K562 (cell line): Measurements from ENCODE around the gene KLHL29. TPM values are rescaled to one million over a fixed set of nuclear protein-coding genes. Genes with fewer than 3 reads are reported as not detected.

Experiments
- ATAC-seq: fragments of 200-7000 bp; cut with Tn5 transposase; 3 replicates; pipeline ENCODE4 v1.9.1; 2020; ENCODE audit warnings: moderate library complexity
- BruUV-seq: library from RNA; stranded (reverse); fragments of 400-500 nt; replicated peaks from 2 replicates; lab custom pipeline; 2021; lab: Mats Ljungman, UMichigan
- CTCF ChIA-PET: fragments of 300-600 bp; formaldehyde crosslinking; extraction: SDS; loops from one replicate; lab custom pipeline; 2021; ENCODE audit warnings: low intra/inter-chr PET ratio; lab: Yijun Ruan, JAX
- POLR2A ChIA-PET: fragments of 300-600, 350-650 bp; sonication (Branson Sonifier 250); formaldehyde crosslinking; extraction: SDS; loops from one replicate; lab custom pipeline; 2021; ENCODE audit warnings: antibody characterized with exemption, inconsistent platforms; lab: Yijun Ruan, JAX
- DNase-seq, 4 experiments: peaks; one replicate each; pipeline versions ENCODE4 v3.0.0 to v3.0.0-alpha.2; 2011 to 2018; ENCODE audit warnings: low spot score in 3 of 4, mixed read lengths in 3 of 4; ENCODE audit errors: extremely low read depth in 1 of 4
- FAIRE-seq: peaks from 2 replicates; lab custom pipeline; 2011; peaks lifted over from hg19 to GRCh38; lab: Jason Lieb, UNC
- H2AFZ ChIP-seq: 2 replicates; pipeline ENCODE4 v1.6.0; 2011; ENCODE audit warnings: low read depth, low read length, control low read depth, inconsistent platforms
- H3K27ac ChIP-seq: fragments of 200-600 bp; 3 replicates; pipeline ENCODE4 v1.8.0; 2011; ENCODE audit warnings: low read depth, mild to moderate bottlenecking, control low read depth, inconsistent platforms, low read length, moderate library complexity, mixed read lengths; ENCODE audit errors: extremely low read depth
- H3K27me3 ChIP-seq, 2 experiments: fragments of 300-600 bp in 1 of 2; 2 replicates in 1 of 2; 3 replicates in 1 of 2; pipeline versions ENCODE4 v1.6.0 to v1.8.0; 2011; ENCODE audit warnings: inconsistent platforms in 2 of 2, low read length in 2 of 2, mild to moderate bottlenecking in 1 of 2, mixed read lengths in 1 of 2, moderate library complexity in 1 of 2; ENCODE audit not compliant: control insufficient read depth in 2 of 2, insufficient read depth in 2 of 2
- H3K36me3 ChIP-seq: fragments of 300-600 bp; 3 replicates; pipeline ENCODE4 v1.8.0; 2011; ENCODE audit warnings: mild to moderate bottlenecking, low read length, inconsistent platforms; ENCODE audit not compliant: control insufficient read depth, insufficient read depth
- H3K4me1 ChIP-seq, 2 experiments: fragments of 200-600 bp in 1 of 2; replicated peaks in 1 of 2; 2 replicates in 1 of 2; 3 replicates in 1 of 2; pipeline versions ENCODE4 v1.5.1 to v1.8.0; 2011; ENCODE audit warnings: inconsistent platforms in 2 of 2, low read length in 2 of 2, mild to moderate bottlenecking in 1 of 2, mixed read lengths in 1 of 2, moderate library complexity in 1 of 2; ENCODE audit not compliant: control insufficient read depth in 2 of 2, insufficient read depth in 2 of 2
- H3K4me2 ChIP-seq: 2 replicates; pipeline ENCODE4 v1.6.1; 2011; ENCODE audit warnings: low read length, control low read depth, inconsistent platforms, mixed read lengths; ENCODE audit not compliant: insufficient read depth
- H3K4me3 ChIP-seq: fragments of 200-600 bp; sonication (generic), shearing (Covaris generic); 2 replicates; pipeline ENCODE4 v1.5.1; 2016; ENCODE audit warnings: control low read depth, inconsistent platforms
- H3K79me2 ChIP-seq: fragments of 200-600 bp; 3 replicates; pipeline ENCODE4 v1.8.0; 2011; ENCODE audit warnings: low read length, inconsistent platforms; ENCODE audit not compliant: control insufficient read depth, insufficient read depth
- H3K9ac ChIP-seq, 2 experiments: 2 replicates each; pipeline versions ENCODE4 v1.6.0 to v1.6.1; 2011; ENCODE audit warnings: low read depth in 2 of 2, low read length in 2 of 2, control low read depth in 1 of 2, inconsistent platforms in 1 of 2, mild to moderate bottlenecking in 1 of 2, mixed read lengths in 1 of 2; ENCODE audit not compliant: insufficient read depth in 1 of 2
- H3K9me1 ChIP-seq: one replicate; pipeline ENCODE4 v1.6.0; 2011; ENCODE audit warnings: inconsistent platforms, mild to moderate bottlenecking, low read length, moderate library complexity; ENCODE audit not compliant: control insufficient read depth, insufficient read depth
- H3K9me3 ChIP-seq: replicated peaks from 2 replicates; pipeline ENCODE4 v1.5.1; 2011; ENCODE audit warnings: low read depth, low read length, inconsistent platforms; ENCODE audit not compliant: control insufficient read depth, insufficient read depth
- H4K20me1 ChIP-seq: replicated peaks from 2 replicates; pipeline ENCODE4 v1.6.1; 2011; ENCODE audit warnings: low read length, inconsistent platforms, mixed read lengths; ENCODE audit not compliant: control insufficient read depth, insufficient read depth
- CAMTA2 ChIP-seq: fragments of 250-450 bp; sonication (Bioruptor Pico); conservative IDR thresholded peaks from 2 replicates; pipeline ENCODE4 v1.5.1; 2022
- CGGBP1 ChIP-seq: fragments of 250-450 bp; sonication (Bioruptor Pico); IDR thresholded peaks from 2 replicates; pipeline ENCODE4 v1.9.0; 2021; ENCODE audit warnings: mild to moderate bottlenecking
- CHAMP1 ChIP-seq: fragments of 450-650 bp; IDR thresholded peaks from 2 replicates; pipeline ENCODE4 v1.6.1; 2016; ENCODE audit warnings: mild to moderate bottlenecking
- MAFG ChIP-seq: fragments of 450-650 bp; conservative IDR thresholded peaks from 2 replicates; pipeline ENCODE4 v1.6.1; 2016; ENCODE audit warnings: missing genetic modification characterization, missing compliant biosample characterization
- TCF15 ChIP-seq: fragments of 250-450 bp; sonication (Bioruptor Pico); IDR thresholded peaks from 2 replicates; pipeline ENCODE4 v1.8.0; 2022; ENCODE audit warnings: moderate library complexity, mild to moderate bottlenecking, inconsistent platforms
- ZNF121 ChIP-seq: sonication (generic); formaldehyde crosslinking; conservative IDR thresholded peaks from 2 replicates; pipeline ENCODE4 v1.8.0; 2022; ENCODE audit warnings: missing genetic modification reagents
- WGBS: fragments of 100-300 bp; shearing (Covaris generic); methylation state at CpG from one replicate; pipeline ENCODE4 v1.1.6; 2016; ENCODE audit warnings: low coverage, mixed read lengths; ENCODE audit not compliant: insufficient coverage; ENCODE audit errors: missing lambda C conversion rate; 5-methylcytosine and 5-hydroxymethylcytosine counted together
- in situ Hi-C: fragments of 300-500 bp; cut with MboI; formaldehyde crosslinking; loops from 4 replicates; pipeline ENCODE4 v1.15.0; 2018; ENCODE audit warnings: inconsistent platforms, mixed read lengths
- intact Hi-C: fragments of 100-400 bp; cut with micrococcal nuclease; formaldehyde crosslinking; loops from 2 replicates; pipeline ENCODE4 v1.14.2; 2022
- polyA plus RNA-seq, 8 experiments: library from polyadenylated mRNA; depleted of rRNA in 4 of 8; stranded (reverse) in 5 of 8; unstranded in 3 of 8; fragments of >200 nt; fragmentation: Nextera tagmentation in 2 of 8; fragmentation: Illumina TruSeq in 1 of 8; extraction: Ambion mirVana in 2 of 8; extraction: Trizol in 1 of 8; gene quantifications; 2 replicates each; pipeline versions ENCODE4 v1.2.1 to v1.2.3, GENCODE V29; 2011 to 2014; ENCODE audit warnings: inconsistent platforms in 1 of 8, missing spikeins in 1 of 8
- total RNA-seq, 7 experiments: library from RNA; depleted of rRNA in 6 of 7; stranded (reverse); fragments of >200 nt in 6 of 7; fragmentation: Illumina TruSeq in 2 of 7; extraction: Trizol in 2 of 7; gene quantifications; 2 replicates each; pipeline versions ENCODE4 v1.2.1 to v1.2.3, GENCODE V29; 2011 to 2021; ENCODE audit warnings: low replicate concordance in 1 of 7

The KLHL29 gene
- total and polyA plus RNA-seq, 9 of the 15 experiments (the other 6 are each of a cell fraction or from before 2014, with no cell fraction given): 0.03 to 0.31 (median 0.08) TPM; not detected in 1

GRCh38 chr2:23695890-23696751 is 311.1 kb downstream of the KLHL29 start:
- peaks cover 0 to 5% of the 10 kb centered on the region in 2 experiments; a peak in 2 of 5 replicates for H3K4me1 ChIP-seq
- 35% methylated on average over 27 of the region's 32 CpGs for WGBS
- no peaks in the 10 kb centered on the region for H3K9me3 ChIP-seq
- DNase-seq (no peak), FAIRE-seq (no peak), ATAC-seq (no peak)
- in situ Hi-C loops: no loop called here
- H3K27me3 ChIP-seq: peaks cover 2 to 50% of the 10 kb centered on the region in 2 experiments; a peak in 3 of 5 replicates
- no peaks in the 10 kb centered on the region for H3K9me1 ChIP-seq
- no peak overlapping the region for H3K9ac ChIP-seq
- TF ChIP-seq ZNF121 (CRISPR knock-in tag): no peak
- no peak for TF ChIP-seq CHAMP1
- no peak for TF ChIP-seq CAMTA2 (CRISPR knock-in tag)
- TF ChIP-seq CGGBP1 (CRISPR knock-in tag): no peak
- TF ChIP-seq TCF15 (CRISPR knock-in tag): no peak
- no peak for TF ChIP-seq MAFG (tag)
- peaks cover 9% of the 10 kb centered on the region; the same call in 1 of the 2 replicates for H4K20me1 ChIP-seq
- POLR2A ChIA-PET: no interaction called here
- no TSS peak for BruUV-seq
- H3K36me3 ChIP-seq: no peaks in the 10 kb centered on the region
- H3K4me3 ChIP-seq: no peak overlapping the region
- no peak overlapping the region for H2AFZ ChIP-seq
- intact Hi-C loops: no loop called here
- H3K4me2 ChIP-seq: no peak overlapping the region
- CTCF ChIA-PET: no interaction called here
- H3K27ac ChIP-seq: no peak overlapping the region
- H3K79me2 ChIP-seq: no peaks in the 10 kb centered on the region
